ENCODE results near the gene INHA. TPM values are rescaled to one million over a fixed set of nuclear protein-coding genes. Genes with fewer than 3 reads are reported as not detected.

The INHA gene
- total RNA-seq, 1 donor from 2014 or later, result 0.17 TPM

GRCh38 chr2:219559156-219559915, 12.8 kb upstream of the INHA start:
- no peak for DNase-seq (ENCODE audit: low read depth)
- TF ChIP-seq CTCF (conservative IDR thresholded peaks at IDR 0.05; ENCODE audit: low read depth, low read length), result no peak
- no peak overlapping the region for H3K4me3 ChIP-seq (ENCODE audit: low read depth, low read length)

- peak; percentile 61 for TF ChIP-seq CTCF (conservative IDR thresholded peaks at IDR 0.05; ENCODE audit: low read depth, low read length)
- DNase-seq (ENCODE audit: low read depth), result no peak
- no peak overlapping the region for H3K4me3 ChIP-seq (ENCODE audit: low read depth, low read length)
Observed at GRCh38 chr2:219560037-219560892, 11.8 kb upstream of the INHA start.

DNA sequence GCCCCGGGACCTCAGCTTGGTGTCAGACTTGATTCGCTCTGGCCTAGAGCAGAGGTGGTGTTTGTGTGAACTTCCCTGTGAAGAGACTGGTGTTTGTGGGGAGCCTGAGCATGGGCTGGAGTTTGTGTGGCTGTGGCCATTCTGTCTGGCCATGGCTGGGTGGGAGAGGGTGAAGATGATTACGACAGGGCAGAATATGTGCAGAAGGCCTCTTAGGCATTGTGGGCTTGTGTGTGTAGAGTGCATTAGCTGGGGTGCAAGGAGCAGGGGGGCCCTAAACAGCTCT, 11.3 kb upstream of the INHA start:
- no peak for TF ChIP-seq CTCF (conservative IDR thresholded peaks at IDR 0.05; ENCODE audit: low read depth, low read length)
- no peak overlapping the region for H3K4me3 ChIP-seq (ENCODE audit: low read depth, low read length)
- DNase-seq (ENCODE audit: low read depth), result no peak

GRCh38 chr2:219561179-219562048, 10.7 kb upstream of the INHA start:
- no peak overlapping the region for H3K4me3 ChIP-seq (ENCODE audit: low read depth, low read length)
- DNase-seq (ENCODE audit: low read depth), result no peak
- no peak for TF ChIP-seq CTCF (conservative IDR thresholded peaks at IDR 0.05; ENCODE audit: low read depth, low read length)

DNA sequence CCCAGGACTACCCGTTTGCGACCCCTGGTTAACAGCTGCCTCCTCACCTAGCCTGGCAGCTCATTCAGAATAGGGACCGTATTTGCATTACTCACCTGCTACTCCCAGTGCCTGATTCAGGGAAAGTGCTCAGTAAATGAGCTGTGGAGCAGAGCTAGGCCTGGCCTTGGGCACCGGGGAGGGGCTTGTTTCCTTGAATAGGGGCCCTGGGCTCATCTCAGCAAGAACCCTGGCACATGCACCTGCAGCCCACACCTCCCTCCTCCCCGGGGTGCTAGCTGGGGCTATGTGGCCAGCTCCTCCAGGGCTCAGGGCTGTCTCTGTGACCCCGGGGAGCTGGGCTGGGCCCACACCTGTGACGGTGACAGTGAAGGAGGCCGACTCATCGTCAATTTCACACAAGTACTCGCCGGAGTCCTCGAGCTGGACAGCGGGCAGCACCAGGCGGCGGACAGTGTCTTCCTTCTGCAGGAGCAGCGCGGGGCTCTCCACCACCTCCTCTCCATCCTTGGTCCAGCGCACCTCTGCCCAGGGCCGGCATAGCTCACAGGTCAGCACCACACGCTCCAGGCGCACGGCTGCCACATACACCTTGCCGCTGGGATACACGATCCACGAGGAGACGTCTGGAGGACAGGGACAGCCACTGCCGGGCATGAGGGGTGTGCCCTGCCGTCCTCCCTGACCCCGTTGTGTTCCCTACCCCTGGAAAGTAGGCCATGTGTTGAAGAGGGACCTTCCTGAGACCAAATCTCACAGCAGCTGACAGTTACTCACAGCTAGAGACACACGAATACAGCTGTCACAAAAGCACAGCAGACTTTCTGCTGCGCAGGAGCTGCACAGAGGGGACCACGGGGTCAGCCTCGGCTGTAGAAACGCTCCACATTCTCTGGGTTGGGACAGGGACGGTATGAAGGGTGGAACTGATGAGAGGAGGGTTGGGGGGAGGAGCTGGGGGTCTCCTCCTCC, 9.8 kb upstream of the INHA start:
- no peak for TF ChIP-seq CTCF (conservative IDR thresholded peaks at IDR 0.05; ENCODE audit: low read depth, low read length)
- H3K4me3 ChIP-seq (ENCODE audit: low read depth, low read length), result no peak overlapping the region
- DNase-seq (ENCODE audit: low read depth), result no peak

All from epithelial cell of proximal tubule (primary cell).